ENCODE results near the gene VPS51.

VPS51 gene

DNA sequence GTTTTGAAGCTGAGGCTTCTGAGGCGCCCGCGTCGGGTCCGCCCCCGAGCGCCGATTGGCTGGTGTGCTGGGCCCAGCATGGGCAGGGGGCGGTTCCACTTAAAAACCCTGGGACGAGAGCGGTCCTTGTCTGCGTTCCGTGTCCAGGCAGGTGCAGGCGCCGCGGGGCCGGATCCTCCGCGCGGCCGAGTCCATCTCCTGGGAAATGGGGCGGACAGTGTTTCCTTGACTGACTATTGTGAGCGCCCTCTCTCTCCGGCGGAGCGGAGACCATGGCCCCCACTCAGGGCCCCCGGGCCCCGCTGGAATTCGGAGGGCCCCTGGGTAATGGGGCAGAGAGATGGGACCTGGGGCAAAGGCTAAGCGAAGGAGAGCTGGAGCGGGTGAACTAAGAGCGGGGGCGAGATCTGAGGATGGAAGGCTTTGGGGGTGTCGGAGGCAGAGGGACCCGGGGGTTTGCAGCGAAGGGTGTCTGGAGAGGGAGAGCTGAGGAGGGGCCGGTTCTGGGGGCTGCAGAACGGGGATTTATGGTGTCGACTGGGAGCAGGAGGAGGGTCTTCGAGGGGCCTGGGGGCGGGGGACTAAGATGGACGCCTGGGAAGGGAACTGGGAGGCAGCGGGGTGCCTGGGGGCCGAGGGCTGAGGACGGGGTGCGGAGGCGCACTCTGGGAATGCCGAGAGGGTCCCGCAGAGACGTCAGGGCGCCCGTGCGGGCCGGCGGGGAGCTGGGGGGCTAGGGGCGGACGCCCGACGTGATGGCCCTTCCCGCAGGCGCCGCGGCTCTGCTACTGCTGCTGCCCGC, 15.9 kb downstream of the VPS51 start, which contains the start of gene TM7SF2:
Gene TM7SF2 (plus strand): TSS at position 129 of the 802 bp plus-strand sequence. CDS start 144 bp downstream, at position 273.
- Histone ChIP-seq H3K36me3 (replicated peaks; ENCODE audit: low read depth, low read length) (peaks cover 23% of the 10 kb centered on the region), H3K9ac (ENCODE audit: low read length) (peak within 1 kb of the TSS; percentile 85), H3K4me1 (ENCODE audit: low read length) (peaks cover 31% of the 10 kb centered on the region), H3K4me3 (ENCODE audit: low read length) (peak within 1 kb of the TSS; percentile 87), H2AFZ (ENCODE audit: low read depth, low read length) (peak within 1 kb of the TSS; percentile 66), H3K9me3 (ENCODE audit: insufficient read depth, low read length) (no peaks in the 10 kb centered on the region), H3K27me3 (ENCODE audit: low read depth, low read length) (no peaks in the 10 kb centered on the region), H3K27ac (ENCODE audit: low read length) (peak within 1 kb of the TSS; percentile 62), H3K79me2 (ENCODE audit: low read length) (peaks cover 24% of the 10 kb centered on the region), H4K20me1 (ENCODE audit: insufficient read depth, low read length) (peaks cover 5% of the 10 kb centered on the region), H3K4me2 (ENCODE audit: low read length) (peak within 1 kb of the TSS; percentile 90)
- TF ChIP-seq EZH2phosphoT487 (IDR thresholded peaks at IDR 0.05; ENCODE audit: low read depth), result no peak
- TF ChIP-seq, protein P1, sequence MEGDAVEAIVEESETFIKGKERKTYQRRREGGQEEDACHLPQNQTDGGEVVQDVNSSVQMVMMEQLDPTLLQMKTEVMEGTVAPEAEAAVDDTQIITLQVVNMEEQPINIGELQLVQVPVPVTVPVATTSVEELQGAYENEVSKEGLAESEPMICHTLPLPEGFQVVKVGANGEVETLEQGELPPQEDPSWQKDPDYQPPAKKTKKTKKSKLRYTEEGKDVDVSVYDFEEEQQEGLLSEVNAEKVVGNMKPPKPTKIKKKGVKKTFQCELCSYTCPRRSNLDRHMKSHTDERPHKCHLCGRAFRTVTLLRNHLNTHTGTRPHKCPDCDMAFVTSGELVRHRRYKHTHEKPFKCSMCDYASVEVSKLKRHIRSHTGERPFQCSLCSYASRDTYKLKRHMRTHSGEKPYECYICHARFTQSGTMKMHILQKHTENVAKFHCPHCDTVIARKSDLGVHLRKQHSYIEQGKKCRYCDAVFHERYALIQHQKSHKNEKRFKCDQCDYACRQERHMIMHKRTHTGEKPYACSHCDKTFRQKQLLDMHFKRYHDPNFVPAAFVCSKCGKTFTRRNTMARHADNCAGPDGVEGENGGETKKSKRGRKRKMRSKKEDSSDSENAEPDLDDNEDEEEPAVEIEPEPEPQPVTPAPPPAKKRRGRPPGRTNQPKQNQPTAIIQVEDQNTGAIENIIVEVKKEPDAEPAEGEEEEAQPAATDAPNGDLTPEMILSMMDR (IDR thresholded peaks at IDR 0.05; ENCODE audit: low read depth, low read length), result no peak

DNA sequence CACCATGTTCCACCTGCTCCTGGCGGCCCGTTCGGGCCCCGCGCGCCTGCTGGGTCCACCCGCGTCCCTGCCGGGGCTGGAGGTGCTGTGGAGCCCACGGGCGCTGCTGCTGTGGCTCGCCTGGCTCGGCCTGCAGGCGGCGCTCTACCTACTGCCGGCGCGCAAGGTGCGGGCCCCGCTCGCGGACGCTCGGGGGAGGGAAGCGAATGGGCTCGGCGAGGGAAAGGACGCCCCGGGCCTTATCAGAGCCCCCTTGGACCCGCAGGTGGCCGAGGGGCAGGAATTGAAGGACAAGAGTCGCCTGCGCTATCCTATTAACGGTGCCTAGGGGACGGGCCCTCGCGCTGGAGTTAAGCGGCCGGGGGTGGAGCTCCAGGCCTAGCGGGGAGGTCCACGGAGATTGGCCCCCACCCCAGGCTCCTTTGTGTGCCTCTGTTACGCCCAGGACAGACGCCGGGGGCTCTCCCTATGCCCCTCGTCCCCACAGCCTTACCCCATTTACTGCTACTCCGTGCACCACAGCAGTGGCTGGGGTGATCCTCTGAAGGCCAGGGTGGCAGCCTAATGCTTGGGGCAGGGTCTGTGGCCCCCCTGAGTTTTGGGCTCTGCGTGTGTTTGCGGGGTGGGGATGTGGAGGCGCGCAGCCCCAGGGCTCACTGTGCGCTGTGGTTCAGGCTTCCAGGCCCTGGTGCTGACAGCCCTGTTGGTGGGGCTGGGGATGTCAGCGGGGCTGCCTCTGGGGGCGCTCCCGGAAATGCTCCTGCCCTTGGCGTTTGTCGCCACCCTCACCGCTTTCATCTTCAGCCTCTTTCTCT, 16.7 kb downstream of the VPS51 start:
- H3K9me3 ChIP-seq (ENCODE audit: insufficient read depth, low read length), result no peaks in the 10 kb centered on the region
- TF ChIP-seq EZH2phosphoT487 (IDR thresholded peaks at IDR 0.05; ENCODE audit: low read depth), result no peak
- TF ChIP-seq, protein P1 (IDR thresholded peaks at IDR 0.05; ENCODE audit: low read depth, low read length), result peak; percentile 95
- H2AFZ ChIP-seq (ENCODE audit: low read depth, low read length), result peak overlapping the region; percentile 66
- H3K9ac ChIP-seq (ENCODE audit: low read length), result peak overlapping the region; percentile 85
- H3K4me1 ChIP-seq (ENCODE audit: low read length), result peaks cover 31% of the 10 kb centered on the region
- peak overlapping the region; percentile 90 for H3K4me2 ChIP-seq (ENCODE audit: low read length)
- peaks cover 5% of the 10 kb centered on the region for H4K20me1 ChIP-seq (ENCODE audit: insufficient read depth, low read length)
- peaks cover 28% of the 10 kb centered on the region for H3K79me2 ChIP-seq (ENCODE audit: low read length)
- peak overlapping the region; percentile 87 for H3K4me3 ChIP-seq (ENCODE audit: low read length)
- H3K36me3 ChIP-seq (replicated peaks; ENCODE audit: low read depth, low read length), result peaks cover 19% of the 10 kb centered on the region
- H3K27me3 ChIP-seq (ENCODE audit: low read depth, low read length), result no peaks in the 10 kb centered on the region
- peak overlapping the region; percentile 62 for H3K27ac ChIP-seq (ENCODE audit: low read length)

DNA sequence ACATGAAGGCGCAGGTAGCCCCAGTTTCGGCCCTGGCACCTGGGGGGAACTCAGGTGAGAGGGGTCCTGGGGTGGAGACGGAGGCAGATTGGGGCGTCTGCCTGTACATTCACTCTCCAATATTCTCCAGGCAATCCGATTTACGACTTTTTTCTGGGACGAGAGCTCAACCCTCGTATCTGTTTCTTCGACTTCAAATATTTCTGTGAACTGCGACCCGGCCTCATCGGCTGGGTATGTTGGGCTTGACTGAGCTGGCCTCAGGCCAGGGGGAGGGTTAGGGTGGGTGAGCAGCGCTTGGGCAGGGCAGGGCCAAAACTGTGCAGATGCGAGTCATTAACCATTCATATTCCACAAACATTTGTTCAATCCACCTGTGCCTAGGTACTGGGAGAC, 17.3 kb downstream of the VPS51 start:
- peak overlapping the region; percentile 85; the same call in 1 of the 2 replicates for H3K9ac ChIP-seq (ENCODE audit: low read length)
- H3K4me3 ChIP-seq (ENCODE audit: low read length), result peak overlapping the region; percentile 87
- H3K4me2 ChIP-seq (ENCODE audit: low read length), result peak overlapping the region; percentile 90
- no peaks in the 10 kb centered on the region for H3K27me3 ChIP-seq (ENCODE audit: low read depth, low read length)
- no peak overlapping the region for H3K27ac ChIP-seq (ENCODE audit: low read length)
- H4K20me1 ChIP-seq (ENCODE audit: insufficient read depth, low read length), result peaks cover 5% of the 10 kb centered on the region
- H3K4me1 ChIP-seq (ENCODE audit: low read length), result peaks cover 31% of the 10 kb centered on the region
- peaks cover 28% of the 10 kb centered on the region for H3K79me2 ChIP-seq (ENCODE audit: low read length)
- H3K9me3 ChIP-seq (ENCODE audit: insufficient read depth, low read length), result no peaks in the 10 kb centered on the region
- no peak overlapping the region for H2AFZ ChIP-seq (ENCODE audit: low read depth, low read length)
- H3K36me3 ChIP-seq (replicated peaks; ENCODE audit: low read depth, low read length), result peaks cover 21% of the 10 kb centered on the region
- TF ChIP-seq EZH2phosphoT487 (IDR thresholded peaks at IDR 0.05; ENCODE audit: low read depth), result no peak
- TF ChIP-seq, protein P1 (IDR thresholded peaks at IDR 0.05; ENCODE audit: low read depth, low read length), result no peak

DNA sequence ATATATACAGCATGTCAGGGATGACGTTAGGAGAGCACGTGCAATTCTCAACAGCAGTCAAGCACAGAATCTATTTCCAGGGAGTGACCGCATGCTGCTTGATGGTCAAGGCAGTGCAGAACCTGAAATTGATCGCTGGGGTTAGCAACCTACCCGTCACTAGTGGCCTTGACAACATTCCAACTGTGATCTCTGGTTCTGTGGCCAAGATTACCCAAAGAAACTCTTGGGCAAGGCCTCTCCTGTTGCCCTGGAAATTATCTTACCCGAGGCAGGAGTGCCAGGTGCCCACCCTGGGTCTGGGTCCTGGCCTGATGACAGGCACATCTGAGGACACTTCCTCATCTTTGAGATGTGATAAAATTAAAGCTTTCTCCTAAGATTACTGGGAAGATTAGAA, 17.8 kb downstream of the VPS51 start:
- Histone ChIP-seq H3K79me2 (ENCODE audit: low read length) (peaks cover 30% of the 10 kb centered on the region), H3K9ac (ENCODE audit: low read length) (no peak overlapping the region), H2AFZ (ENCODE audit: low read depth, low read length) (no peak overlapping the region), H3K4me2 (ENCODE audit: low read length) (peak overlapping the region; percentile 90; the same call in 1 of the 2 replicates), H3K27me3 (ENCODE audit: low read depth, low read length) (no peaks in the 10 kb centered on the region), H4K20me1 (ENCODE audit: insufficient read depth, low read length) (peaks cover 5% of the 10 kb centered on the region), H3K4me1 (ENCODE audit: low read length) (peaks cover 31% of the 10 kb centered on the region), H3K4me3 (ENCODE audit: low read length) (no peak overlapping the region), H3K36me3 (replicated peaks; ENCODE audit: low read depth, low read length) (peaks cover 24% of the 10 kb centered on the region), H3K27ac (ENCODE audit: low read length) (no peak overlapping the region), H3K9me3 (ENCODE audit: insufficient read depth, low read length) (no peaks in the 10 kb centered on the region)
- TF ChIP-seq EZH2phosphoT487 (IDR thresholded peaks at IDR 0.05; ENCODE audit: low read depth), result no peak
- TF ChIP-seq, protein P1 (IDR thresholded peaks at IDR 0.05; ENCODE audit: low read depth, low read length), result no peak

All from OCI-LY3 (cell line).